IMR-90 (cell line): ENCODE data around the gene RSRC2.

Experiments used
- CEBPB ChIP-seq: IDR thresholded peaks from 2 replicates; pipeline ENCODE4 v1.6.1; 2012; ENCODE audit warnings: low read depth, low read length, improper control_type of control experiment
- CTCF ChIP-seq: conservative IDR thresholded peaks from 2 replicates; pipeline ENCODE4 v1.5.1; 2012; ENCODE audit warnings: mild to moderate bottlenecking, low read depth, low read length, improper control_type of control experiment
- ELK1 ChIP-seq: fragments of 150-350 bp; IDR thresholded peaks from 2 replicates; pipeline ENCODE4 v1.6.1; 2016; ENCODE audit warnings: low read depth, mild to moderate bottlenecking, low read length, moderate library complexity, borderline replicate concordance
- MAFK ChIP-seq: IDR thresholded peaks from 2 replicates; pipeline ENCODE4 v1.6.1; 2012; ENCODE audit warnings: low read depth, low read length, improper control_type of control experiment
- MXI1 ChIP-seq: IDR thresholded peaks from 2 replicates; pipeline ENCODE4 v1.6.1; 2012; ENCODE audit warnings: low read depth, mild to moderate bottlenecking, low read length, moderate library complexity, borderline replicate concordance
- POLR2A ChIP-seq: IDR thresholded peaks from 2 replicates; pipeline ENCODE4 v1.6.1; 2012; ENCODE audit warnings: mild to moderate bottlenecking, low read depth, low read length
- RAD21 ChIP-seq: IDR thresholded peaks from 2 replicates; pipeline ENCODE4 v1.6.1; 2012; ENCODE audit warnings: low read length, improper control_type of control experiment
- RFX5 ChIP-seq: IDR thresholded peaks from 2 replicates; pipeline ENCODE4 v1.8.0; 2012; ENCODE audit warnings: low read depth, mild to moderate bottlenecking, low read length, moderate library complexity
- SMC3 ChIP-seq: fragments of 150-350 bp; IDR thresholded peaks from 2 replicates; pipeline ENCODE4 v1.6.1; 2016; ENCODE audit warnings: low read depth, mild to moderate bottlenecking, antibody characterized with exemption, low read length, moderate library complexity

- TF ChIP-seq CTCF = no peak
- TF ChIP-seq CEBPB = no peak
- no peak for TF ChIP-seq RAD21
- no peak for TF ChIP-seq SMC3
- no peak for TF ChIP-seq POLR2A
- TF ChIP-seq MAFK = no peak
- TF ChIP-seq MXI1 = no peak
- no peak for TF ChIP-seq ELK1
- TF ChIP-seq RFX5 = no peak
Measured at GRCh38 chr12:122457627-122458026, 69.1 kb downstream of the RSRC2 start.
